ENCODE results near the gene VGLL4. TPM values are rescaled to one million over a fixed set of nuclear protein-coding genes. Genes with fewer than 3 reads are reported as not detected.
A peak's percentile ranks its signal among the peaks of the same experiment; 100 is the strongest.
"Not testable (repeated sequence)": the region's sequence is repeated elsewhere in the genome, so short reads cannot be mapped to it uniquely, and the experiment has no call there.

The VGLL4 gene
- total RNA-seq, 1 experiment from 2014 or later = 46.1 TPM

DNA sequence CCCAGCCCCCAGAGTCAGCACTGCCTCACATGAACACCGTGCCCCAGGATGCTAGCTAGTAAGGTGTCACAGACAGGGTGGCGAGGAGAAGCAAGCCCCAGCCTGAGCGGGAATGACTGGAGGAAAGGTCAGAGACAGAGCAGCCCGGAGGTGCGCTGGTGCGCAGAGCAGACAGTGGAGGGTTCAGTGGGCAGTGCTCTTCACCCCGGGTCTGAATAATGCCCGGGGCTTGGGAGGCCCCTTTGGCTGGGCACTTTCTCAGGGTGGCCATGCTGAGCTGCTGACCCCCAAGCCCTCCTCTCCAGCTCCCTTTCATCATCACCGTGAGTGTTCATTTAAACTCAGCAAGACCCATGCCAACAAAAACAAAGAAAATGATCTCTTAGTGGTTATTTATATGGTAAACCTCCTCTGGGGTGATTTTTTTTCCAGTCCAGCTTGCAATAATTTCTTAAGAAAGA lies 110.8 kb downstream of the VGLL4 start:
- Histone ChIP-seq H3K9me3 (no peaks in the 10 kb centered on the region), H3K36me3 (ENCODE audit: control insufficient read depth, insufficient read depth, low read length) (no peaks in the 10 kb centered on the region; the same call in 1 of the 2 replicates), H3K4me1 (no peaks in the 10 kb centered on the region), H3K4me3 (ENCODE audit: low read depth, low read length) (no peak overlapping the region), H3K27me3 (replicated peaks; ENCODE audit: control insufficient read depth, insufficient read depth, low read length) (no peaks in the 10 kb centered on the region)
- intact Hi-C loops (cut with micrococcal nuclease; ENCODE audit: unreplicated experiment) = loop anchor here (10.0 kb wide), 1 partner anchor 148 kb away; no protein-coding TSS in a partner anchor
- Mint-ChIP-seq H3K36me3 (ENCODE audit: insufficient read depth, unreplicated experiment) (no peaks in the 10 kb centered on the region), H3K9me3 (ENCODE audit: unreplicated experiment) (no peaks in the 10 kb centered on the region), H3K4me1 (ENCODE audit: low read depth, unreplicated experiment) (no peaks in the 10 kb centered on the region), H3K27ac (ENCODE audit: unreplicated experiment) (no peak overlapping the region), H3K27me3 (ENCODE audit: insufficient read depth, unreplicated experiment) (no peaks in the 10 kb centered on the region), H3K4me3 (ENCODE audit: unreplicated experiment) (no peak overlapping the region)
- no TSS peak for BruUV-seq (replicated peaks)
- no peak for DNase-seq
- ChIA-PET CTCF (interaction anchor here (0.6 kb wide), 1 partner anchor 137 kb away, joined by 3 read pairs; no protein-coding TSS in a partner anchor), POLR2A (no interaction called here)
- TF ChIP-seq, protein P1, sequence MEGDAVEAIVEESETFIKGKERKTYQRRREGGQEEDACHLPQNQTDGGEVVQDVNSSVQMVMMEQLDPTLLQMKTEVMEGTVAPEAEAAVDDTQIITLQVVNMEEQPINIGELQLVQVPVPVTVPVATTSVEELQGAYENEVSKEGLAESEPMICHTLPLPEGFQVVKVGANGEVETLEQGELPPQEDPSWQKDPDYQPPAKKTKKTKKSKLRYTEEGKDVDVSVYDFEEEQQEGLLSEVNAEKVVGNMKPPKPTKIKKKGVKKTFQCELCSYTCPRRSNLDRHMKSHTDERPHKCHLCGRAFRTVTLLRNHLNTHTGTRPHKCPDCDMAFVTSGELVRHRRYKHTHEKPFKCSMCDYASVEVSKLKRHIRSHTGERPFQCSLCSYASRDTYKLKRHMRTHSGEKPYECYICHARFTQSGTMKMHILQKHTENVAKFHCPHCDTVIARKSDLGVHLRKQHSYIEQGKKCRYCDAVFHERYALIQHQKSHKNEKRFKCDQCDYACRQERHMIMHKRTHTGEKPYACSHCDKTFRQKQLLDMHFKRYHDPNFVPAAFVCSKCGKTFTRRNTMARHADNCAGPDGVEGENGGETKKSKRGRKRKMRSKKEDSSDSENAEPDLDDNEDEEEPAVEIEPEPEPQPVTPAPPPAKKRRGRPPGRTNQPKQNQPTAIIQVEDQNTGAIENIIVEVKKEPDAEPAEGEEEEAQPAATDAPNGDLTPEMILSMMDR (IDR thresholded peaks at IDR 0.05; ENCODE audit: insufficient read depth in 1 of 2, low read depth in 1 of 2, low read length in 1 of 2, severe bottlenecking in 1 of 2, unreplicated experiment in 1 of 2) = no peak

DNA sequence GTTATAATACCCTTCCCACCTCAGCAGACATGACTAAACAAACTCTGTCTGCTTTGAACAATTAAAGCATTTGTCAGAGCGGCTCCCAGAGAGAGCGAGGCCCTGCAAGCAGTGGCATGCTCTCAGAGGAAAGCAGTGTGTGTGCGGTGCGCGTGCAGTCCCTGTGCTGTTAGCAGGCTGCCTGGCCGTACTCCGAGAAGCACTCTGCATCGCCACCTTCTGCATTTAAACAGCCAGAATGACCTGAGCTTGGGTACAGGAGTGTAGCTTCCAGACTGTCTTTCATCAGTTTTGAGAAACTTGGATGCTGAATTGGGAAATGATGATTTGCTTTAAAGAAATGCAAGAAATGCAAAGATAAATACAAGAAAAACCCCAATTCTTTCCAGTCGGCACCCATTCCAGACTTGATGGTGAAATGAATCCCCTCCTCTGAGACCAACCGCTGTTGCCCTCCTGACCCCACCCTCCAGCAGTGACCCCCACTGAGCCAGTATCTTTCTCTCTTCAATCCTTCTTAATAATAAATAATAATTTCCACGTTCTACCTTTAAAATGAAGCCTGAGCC lies 113.5 kb downstream of the VGLL4 start:
- Histone ChIP-seq H3K4me3 (ENCODE audit: low read depth, low read length) (no peak overlapping the region), H3K27me3 (replicated peaks; ENCODE audit: control insufficient read depth, insufficient read depth, low read length) (no peaks in the 10 kb centered on the region), H3K36me3 (ENCODE audit: control insufficient read depth, insufficient read depth, low read length) (no peaks in the 10 kb centered on the region), H3K9me3 (no peaks in the 10 kb centered on the region), H3K4me1 (no peaks in the 10 kb centered on the region)
- POLR2A ChIA-PET = no interaction called here
- H3K27me3 Mint-ChIP-seq (ENCODE audit: insufficient read depth, unreplicated experiment) = no peaks in the 10 kb centered on the region
- TF ChIP-seq, protein P1 (IDR thresholded peaks at IDR 0.05; ENCODE audit: insufficient read depth in 1 of 2, low read depth in 1 of 2, low read length in 1 of 2, severe bottlenecking in 1 of 2, unreplicated experiment in 1 of 2) = no peak
- no peaks in the 10 kb centered on the region for H3K4me1 Mint-ChIP-seq (ENCODE audit: low read depth, unreplicated experiment)
- H3K36me3 Mint-ChIP-seq (ENCODE audit: insufficient read depth, unreplicated experiment) = no peaks in the 10 kb centered on the region
- H3K4me3 Mint-ChIP-seq (ENCODE audit: unreplicated experiment) = no peak overlapping the region
- intact Hi-C loops (cut with micrococcal nuclease; ENCODE audit: unreplicated experiment) = loop anchor here (10.0 kb wide), 1 partner anchor 145 kb away; no protein-coding TSS in a partner anchor
- H3K27ac Mint-ChIP-seq (ENCODE audit: unreplicated experiment) = no peak overlapping the region
- no peaks in the 10 kb centered on the region for H3K9me3 Mint-ChIP-seq (ENCODE audit: unreplicated experiment)
- BruUV-seq (replicated peaks) = no TSS peak
- DNase-seq = peak in 1 of 2 experiments; percentile 21
- CTCF ChIA-PET = no interaction called here

DNA sequence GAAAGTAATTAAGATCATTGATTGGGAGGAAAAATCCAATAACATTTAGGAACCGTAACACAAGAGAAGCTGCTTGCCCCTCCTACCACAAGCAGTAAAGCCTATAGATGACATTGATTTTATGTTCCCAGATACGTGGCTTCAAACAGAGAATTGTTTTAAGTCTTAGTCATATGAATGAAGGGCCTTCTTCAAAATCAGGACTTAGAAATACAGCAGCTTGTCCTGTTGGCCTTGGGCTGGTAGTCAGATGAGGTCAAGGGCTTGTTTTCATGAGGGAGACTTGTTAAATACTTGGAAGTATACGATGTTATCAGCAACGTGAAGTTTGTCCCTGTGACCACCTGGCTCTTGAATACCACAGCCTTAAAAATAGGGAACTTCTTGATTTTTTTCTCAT lies 114.4 kb downstream of the VGLL4 start:
- no peak overlapping the region for H3K4me3 ChIP-seq (ENCODE audit: low read depth, low read length)
- no peaks in the 10 kb centered on the region for H3K27me3 Mint-ChIP-seq (ENCODE audit: insufficient read depth, unreplicated experiment)
- H3K36me3 Mint-ChIP-seq (ENCODE audit: insufficient read depth, unreplicated experiment) = no peaks in the 10 kb centered on the region
- no peaks in the 10 kb centered on the region for H3K27me3 ChIP-seq (replicated peaks; ENCODE audit: control insufficient read depth, insufficient read depth, low read length)
- H3K27ac Mint-ChIP-seq (ENCODE audit: unreplicated experiment) = no peak overlapping the region
- intact Hi-C loops (cut with micrococcal nuclease; ENCODE audit: unreplicated experiment) = no loop called here
- BruUV-seq (replicated peaks) = no TSS peak
- ChIA-PET CTCF (no interaction called here), POLR2A (no interaction called here)
- no peaks in the 10 kb centered on the region for H3K9me3 ChIP-seq
- H3K4me1 Mint-ChIP-seq (ENCODE audit: low read depth, unreplicated experiment) = no peaks in the 10 kb centered on the region
- H3K36me3 ChIP-seq (ENCODE audit: control insufficient read depth, insufficient read depth, low read length) = no peaks in the 10 kb centered on the region
- DNase-seq = no peak
- no peak overlapping the region for H3K4me3 Mint-ChIP-seq (ENCODE audit: unreplicated experiment)
- TF ChIP-seq, protein P1 (IDR thresholded peaks at IDR 0.05; ENCODE audit: insufficient read depth in 1 of 2, low read depth in 1 of 2, low read length in 1 of 2, severe bottlenecking in 1 of 2, unreplicated experiment in 1 of 2) = no peak
- H3K9me3 Mint-ChIP-seq (ENCODE audit: unreplicated experiment) = no peaks in the 10 kb centered on the region
- H3K4me1 ChIP-seq = no peaks in the 10 kb centered on the region

DNA sequence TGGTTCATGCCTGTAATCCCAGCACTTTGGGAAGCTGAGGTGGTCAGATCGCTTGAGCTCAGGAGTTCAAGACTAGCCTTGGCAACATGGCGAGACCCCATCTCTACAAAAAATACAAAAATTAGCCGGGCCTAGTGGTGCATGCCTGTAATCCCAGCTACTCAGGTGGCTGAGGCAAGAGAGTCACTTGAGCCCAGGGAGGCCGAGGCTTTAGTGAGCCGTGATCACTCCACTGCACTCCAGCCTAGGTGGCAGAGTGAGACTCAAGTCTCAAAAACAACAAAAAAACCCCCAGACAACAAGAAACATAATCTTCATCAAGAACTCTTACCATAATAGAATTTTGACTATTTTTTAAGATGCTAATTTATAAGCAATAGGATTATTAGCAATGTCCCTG lies 117.6 kb downstream of the VGLL4 start:
- DNase-seq; H3K27me3 ChIP-seq (replicated peaks; ENCODE audit: control insufficient read depth, insufficient read depth, low read length); CTCF ChIA-PET; BruUV-seq (replicated peaks); H3K4me1 Mint-ChIP-seq (ENCODE audit: low read depth, unreplicated experiment); POLR2A ChIA-PET; H3K4me3 Mint-ChIP-seq (ENCODE audit: unreplicated experiment); H3K27me3 Mint-ChIP-seq (ENCODE audit: insufficient read depth, unreplicated experiment); intact Hi-C loops (cut with micrococcal nuclease; ENCODE audit: unreplicated experiment); H3K4me3 ChIP-seq (ENCODE audit: low read depth, low read length); H3K36me3 Mint-ChIP-seq (ENCODE audit: insufficient read depth, unreplicated experiment); H3K9me3 ChIP-seq; H3K9me3 Mint-ChIP-seq (ENCODE audit: unreplicated experiment); H3K27ac Mint-ChIP-seq (ENCODE audit: unreplicated experiment); H3K4me1 ChIP-seq; H3K36me3 ChIP-seq (ENCODE audit: control insufficient read depth, insufficient read depth, low read length): not testable (repeated sequence)

Data from Caco-2 (cell line).